Kidney epithelial cell (primary cell): ENCODE measurements around the gene NECTIN1. TPM values are rescaled to one million over a fixed set of nuclear protein-coding genes. Genes with fewer than 3 reads are reported as not detected.

Experiments used
- DNase-seq: peaks from one replicate; pipeline ENCODE4 v3.0.0-alpha.2; 2010; ENCODE audit warnings: low read depth
- H3K27me3 ChIP-seq: 2 replicates; pipeline ENCODE4 v1.6.0; 2011; ENCODE audit warnings: low read length; ENCODE audit not compliant: control insufficient read depth, insufficient read depth
- H3K36me3 ChIP-seq: 2 replicates; pipeline ENCODE4 v1.5.1; 2011; ENCODE audit warnings: low read length; ENCODE audit not compliant: control insufficient read depth, insufficient read depth
- H3K4me3 ChIP-seq: 2 replicates; pipeline ENCODE4 v1.5.1; 2011; ENCODE audit warnings: low read depth, mild to moderate bottlenecking, control low read depth, low read length
- CTCF ChIP-seq: IDR thresholded peaks from 2 replicates; pipeline ENCODE4 v1.5.1; 2011; ENCODE audit warnings: mild to moderate bottlenecking, moderate library complexity, low read length, control low read depth, inconsistent platforms; ENCODE audit not compliant: insufficient read depth, poor library complexity, severe bottlenecking
- total RNA-seq: library from RNA; depleted of rRNA; stranded (reverse); fragments of >200 nt; gene quantifications from 2 replicates; pipeline ENCODE4 v1.2.3, GENCODE V29; 2015

The NECTIN1 gene
- total RNA-seq, 1 donor from 2014 or later = 15.0 TPM

- Histone ChIP-seq H3K27me3 (peaks cover 4% of the 10 kb centered on the region), H3K4me3 (no peak overlapping the region), H3K36me3 (no peaks in the 10 kb centered on the region)
- TF ChIP-seq CTCF = no peak
- no peak for DNase-seq
Observed at GRCh38 chr11:119639642-119640205, 89.3 kb downstream of the NECTIN1 start.

GRCh38 chr11:119638851-119639250 is 90.1 kb downstream of the NECTIN1 start:
- DNase-seq = no peak
- H3K36me3 ChIP-seq = no peaks in the 10 kb centered on the region
- no peak overlapping the region for H3K4me3 ChIP-seq
- peaks cover 3% of the 10 kb centered on the region for H3K27me3 ChIP-seq
- no peak for TF ChIP-seq CTCF

GRCh38 chr11:119637481-119637880 is 91.5 kb downstream of the NECTIN1 start:
- no peak for TF ChIP-seq CTCF
- Histone ChIP-seq H3K4me3 (no peak overlapping the region), H3K36me3 (no peaks in the 10 kb centered on the region), H3K27me3 (peaks cover 2% of the 10 kb centered on the region)
- no peak for DNase-seq

- DNase-seq = no peak
- Histone ChIP-seq H3K27me3 (peaks cover 2% of the 10 kb centered on the region), H3K4me3 (no peak overlapping the region), H3K36me3 (no peaks in the 10 kb centered on the region)
- TF ChIP-seq CTCF = no peak
Observed at GRCh38 chr11:119635776-119636175, 93.2 kb downstream of the NECTIN1 start.

GRCh38 chr11:119635041-119635740 is 93.8 kb downstream of the NECTIN1 start:
- Histone ChIP-seq H3K4me3 (no peak overlapping the region), H3K36me3 (no peaks in the 10 kb centered on the region), H3K27me3 (peaks cover 4% of the 10 kb centered on the region)
- no peak for DNase-seq
- no peak for TF ChIP-seq CTCF

- no peaks in the 10 kb centered on the region for H3K36me3 ChIP-seq
- H3K4me3 ChIP-seq = no peak overlapping the region
- DNase-seq = no peak
- H3K27me3 ChIP-seq = peaks cover 3% of the 10 kb centered on the region
- TF ChIP-seq CTCF = no peak
Observed at GRCh38 chr11:119634301-119634700, 94.7 kb downstream of the NECTIN1 start.
